Smooth muscle cell of the brain vasculature (primary cell): ENCODE results near the gene BCL11B.

ENCODE experiments used
- DNase-seq: peaks from one replicate; pipeline ENCODE4 v3.0.0-alpha.2; 2012; ENCODE audit warnings: low read depth, low spot score

Gene BCL11B

DNA sequence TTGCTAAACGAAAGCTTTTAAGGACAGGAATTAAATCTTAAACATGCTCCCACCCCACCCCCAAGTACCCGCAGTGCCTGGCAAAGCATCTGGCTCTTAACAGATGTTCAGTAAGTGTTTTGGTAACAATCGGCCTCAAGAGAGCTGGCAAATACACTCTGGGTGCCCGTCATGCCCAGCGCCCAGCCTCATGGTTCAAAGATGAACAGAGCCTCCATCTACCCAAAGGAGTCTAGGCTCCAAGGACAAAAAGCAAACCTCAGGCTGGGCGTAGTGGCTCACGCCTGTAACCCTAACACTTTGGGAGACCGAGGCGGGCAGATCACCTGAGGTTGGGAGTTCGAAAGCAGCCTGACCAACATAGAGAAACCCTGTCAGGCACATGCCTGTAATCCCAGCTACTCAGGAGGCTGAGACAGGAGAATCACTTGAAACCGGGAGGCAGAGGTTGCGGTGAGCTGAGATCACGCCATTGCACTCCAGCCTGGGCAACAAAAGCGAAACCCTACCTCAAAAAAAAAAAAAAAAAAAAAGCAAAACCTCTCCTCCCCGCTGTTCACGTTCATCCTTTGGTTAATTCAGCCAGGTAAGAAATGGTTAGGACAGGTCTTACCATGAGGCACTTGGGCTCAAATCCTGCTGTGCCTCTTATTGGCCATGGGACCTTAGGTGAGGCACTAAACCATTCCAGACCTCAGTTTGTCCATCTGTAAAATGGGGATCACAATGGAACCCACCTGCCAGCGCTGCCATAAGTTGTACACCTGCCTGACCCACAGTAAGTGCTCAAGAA, 151.3 kb downstream of the BCL11B start:
- no peak for DNase-seq

DNA sequence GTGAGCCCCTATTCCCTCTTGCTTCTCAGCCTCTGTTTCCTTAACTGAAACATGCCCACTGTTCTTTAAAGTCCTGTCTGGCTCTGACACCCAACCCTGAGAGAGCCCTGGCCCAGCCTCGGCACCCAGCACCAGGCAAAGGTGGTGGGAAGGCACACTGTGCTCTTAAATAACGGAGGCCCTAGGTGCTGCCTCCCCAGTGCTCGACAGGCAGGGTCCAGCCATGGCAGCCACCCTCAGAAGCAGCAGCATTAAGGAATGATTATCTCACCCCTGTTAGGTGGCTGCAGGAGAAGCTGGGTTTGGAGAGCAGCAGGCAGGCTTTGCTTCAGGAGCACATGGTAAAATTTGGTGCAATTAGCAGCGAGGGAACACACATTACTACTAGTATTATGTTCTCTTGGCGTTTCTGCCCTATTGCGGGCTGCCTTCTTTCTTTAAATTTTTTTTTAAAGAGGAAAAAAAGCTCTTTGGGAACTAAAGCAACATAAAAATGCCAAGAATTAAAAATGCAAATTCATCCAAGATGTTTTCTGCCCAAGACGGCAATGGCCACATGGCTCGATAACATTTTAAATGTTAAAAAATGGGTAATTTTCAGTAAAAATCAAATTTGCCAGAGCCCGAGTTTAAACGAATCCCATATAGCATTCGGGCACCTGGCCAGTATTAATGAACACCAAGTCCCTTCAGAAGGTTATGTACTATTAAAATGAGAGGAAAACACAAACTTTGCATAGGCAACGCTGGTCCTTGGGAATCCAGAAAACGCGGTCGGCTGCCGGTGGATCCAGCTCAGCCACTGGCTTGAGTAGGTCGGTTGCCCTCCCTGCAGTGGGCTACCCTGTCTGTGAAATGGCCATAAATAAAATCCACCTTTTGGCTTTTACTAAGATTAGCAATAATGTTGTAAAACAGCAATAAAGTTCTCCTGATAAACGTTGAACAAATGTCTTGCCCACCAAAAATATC, 152.2 kb downstream of the BCL11B start:
- DNase-seq, result no peak
